SU-DHL-6 (cell line): ENCODE results near the gene CCNC.

ENCODE experiments used
- H2AFZ ChIP-seq: fragments of 200-600 bp; sonication (generic); 2 replicates; pipeline ENCODE4 v1.6.1; 2014; ENCODE audit warnings: low read depth, mild to moderate bottlenecking, moderate library complexity, mixed read lengths, antibody characterized with exemption, low read length; ENCODE audit not compliant: severe bottlenecking
- H3F3A ChIP-seq: fragments of 200-600 bp; shearing (Covaris generic); 2 replicates; pipeline ENCODE4 v1.6.0; 2016; ENCODE audit warnings: antibody characterized with exemption, mild to moderate bottlenecking; ENCODE audit not compliant: insufficient read depth
- H3K27ac ChIP-seq: fragments of 200-600 bp; sonication (generic); 2 replicates; pipeline ENCODE4 v1.5.1; 2016; ENCODE audit warnings: low read depth, mild to moderate bottlenecking, low read length, moderate library complexity, mixed read lengths
- H3K27me3 ChIP-seq: fragments of 200-600 bp; sonication (generic), shearing (Covaris generic); 2 replicates; pipeline ENCODE4 v1.6.0; 2014; ENCODE audit warnings: mild to moderate bottlenecking, low read length
- H3K36me3 ChIP-seq: fragments of 200-600 bp; sonication (generic); 2 replicates; pipeline ENCODE4 v1.6.1; 2014; ENCODE audit warnings: mild to moderate bottlenecking, low read length, mixed read lengths
- H3K4me2 ChIP-seq: fragments of 300-600, 200-600 bp; shearing (Covaris generic), sonication (generic); 2 replicates; pipeline ENCODE4 v1.6.0; 2014; ENCODE audit warnings: low read length, low read depth, mild to moderate bottlenecking; ENCODE audit not compliant: poor library complexity, severe bottlenecking
- H3K4me3 ChIP-seq: fragments of 200-600 bp; sonication (generic); 2 replicates; pipeline ENCODE4 v1.5.1; 2014; ENCODE audit warnings: antibody characterized with exemption, low read length, mild to moderate bottlenecking, mixed read lengths; ENCODE audit not compliant: insufficient read depth, poor library complexity, severe bottlenecking
- H3K79me2 ChIP-seq: fragments of 200-600 bp; sonication (generic); 2 replicates; pipeline ENCODE4 v1.6.1; 2014; ENCODE audit warnings: mild to moderate bottlenecking, low read length, moderate library complexity; ENCODE audit not compliant: insufficient read depth
- H3K9ac ChIP-seq: fragments of 200-600 bp; sonication (generic); 2 replicates; pipeline ENCODE4 v1.7.0; 2014; ENCODE audit warnings: mild to moderate bottlenecking, low read length
- H3K9me2 ChIP-seq: fragments of 200-600 bp; sonication (generic); replicated peaks from 2 replicates; pipeline ENCODE4 v1.6.1; 2014; ENCODE audit warnings: low read length; ENCODE audit not compliant: insufficient read depth
- H3K9me3 ChIP-seq: fragments of 200-600 bp; sonication (generic); 2 replicates; pipeline ENCODE4 v1.6.1; 2014; ENCODE audit warnings: low read length, mixed read lengths; ENCODE audit not compliant: insufficient read depth
- H4K20me1 ChIP-seq: fragments of 200-600 bp; sonication (generic); 2 replicates; pipeline ENCODE4 v1.6.1; 2014; ENCODE audit warnings: low read depth, mild to moderate bottlenecking, antibody characterized with exemption, low read length, moderate library complexity, mixed read lengths
- EZH2phosphoT487 ChIP-seq: fragments of 200-600 bp; sonication (generic), shearing (Covaris generic); conservative IDR thresholded peaks from 2 replicates; pipeline ENCODE4 v1.6.1; 2018; ENCODE audit warnings: mild to moderate bottlenecking, antibody characterized with exemption, low read length, moderate library complexity, mixed read lengths
- TF ChIP-seq, protein P1 (sequence below): fragments of 200-600 bp; sonication (generic); IDR thresholded peaks from one replicate; pipeline ENCODE4 v1.5.1; 2017; ENCODE audit warnings: antibody characterized with exemption, mild to moderate bottlenecking, low read length, moderate library complexity; ENCODE audit not compliant: insufficient read depth, poor library complexity, severe bottlenecking

CCNC gene

GRCh38 chr6:99589290-99589672 lies 20.8 kb upstream of the CCNC start:
- H3K4me3 ChIP-seq: no peak overlapping the region
- H3K79me2 ChIP-seq: no peaks in the 10 kb centered on the region
- TF ChIP-seq, protein P1, sequence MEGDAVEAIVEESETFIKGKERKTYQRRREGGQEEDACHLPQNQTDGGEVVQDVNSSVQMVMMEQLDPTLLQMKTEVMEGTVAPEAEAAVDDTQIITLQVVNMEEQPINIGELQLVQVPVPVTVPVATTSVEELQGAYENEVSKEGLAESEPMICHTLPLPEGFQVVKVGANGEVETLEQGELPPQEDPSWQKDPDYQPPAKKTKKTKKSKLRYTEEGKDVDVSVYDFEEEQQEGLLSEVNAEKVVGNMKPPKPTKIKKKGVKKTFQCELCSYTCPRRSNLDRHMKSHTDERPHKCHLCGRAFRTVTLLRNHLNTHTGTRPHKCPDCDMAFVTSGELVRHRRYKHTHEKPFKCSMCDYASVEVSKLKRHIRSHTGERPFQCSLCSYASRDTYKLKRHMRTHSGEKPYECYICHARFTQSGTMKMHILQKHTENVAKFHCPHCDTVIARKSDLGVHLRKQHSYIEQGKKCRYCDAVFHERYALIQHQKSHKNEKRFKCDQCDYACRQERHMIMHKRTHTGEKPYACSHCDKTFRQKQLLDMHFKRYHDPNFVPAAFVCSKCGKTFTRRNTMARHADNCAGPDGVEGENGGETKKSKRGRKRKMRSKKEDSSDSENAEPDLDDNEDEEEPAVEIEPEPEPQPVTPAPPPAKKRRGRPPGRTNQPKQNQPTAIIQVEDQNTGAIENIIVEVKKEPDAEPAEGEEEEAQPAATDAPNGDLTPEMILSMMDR: no peak
- TF ChIP-seq EZH2phosphoT487: no peak
- H3K27me3 ChIP-seq: no peaks in the 10 kb centered on the region
- no peaks in the 10 kb centered on the region for H3K9me3 ChIP-seq
- H4K20me1 ChIP-seq: no peaks in the 10 kb centered on the region
- H3K36me3 ChIP-seq: no peaks in the 10 kb centered on the region
- H3F3A ChIP-seq: no peaks in the 10 kb centered on the region
- H3K27ac ChIP-seq: no peak overlapping the region
- peak overlapping the region; percentile 45 for H3K4me2 ChIP-seq
- H3K9me2 ChIP-seq: no peaks in the 10 kb centered on the region
- no peak overlapping the region for H2AFZ ChIP-seq
- no peak overlapping the region for H3K9ac ChIP-seq

- Histone ChIP-seq H3K4me3 (no peak overlapping the region), H3K36me3 (no peaks in the 10 kb centered on the region), H3K9ac (peak overlapping the region; percentile 24; the same call in 1 of the 2 replicates), H3K9me2 (no peaks in the 10 kb centered on the region), H3K27me3 (no peaks in the 10 kb centered on the region), H3K79me2 (no peaks in the 10 kb centered on the region), H4K20me1 (no peaks in the 10 kb centered on the region), H3K27ac (no peak overlapping the region), H2AFZ (peak overlapping the region; percentile 77), H3K9me3 (no peaks in the 10 kb centered on the region), H3F3A (no peaks in the 10 kb centered on the region), H3K4me2 (peak overlapping the region; percentile 45)
- TF ChIP-seq EZH2phosphoT487: 0 out of 2 replicates have a peak, but pooled peaks have one; percentile 86
- TF ChIP-seq, protein P1: peak; percentile 15
These were observed 20.3 kb upstream of the CCNC start for GRCh38 chr6:99588618-99589289.

- H3K9me3 ChIP-seq: no peaks in the 10 kb centered on the region
These were observed 19.3 kb upstream of the CCNC start for GRCh38 chr6:99587792-99588191.

More at GRCh38 chr6:99587792-99588191, 19.3 kb upstream of the CCNC start:
- H2AFZ ChIP-seq: no peak overlapping the region
- no peak overlapping the region for H3K9ac ChIP-seq
- no peaks in the 10 kb centered on the region for H3K36me3 ChIP-seq
- no peaks in the 10 kb centered on the region for H3K79me2 ChIP-seq
- H3K9me2 ChIP-seq: no peaks in the 10 kb centered on the region
- H4K20me1 ChIP-seq: no peaks in the 10 kb centered on the region
- no peak overlapping the region for H3K27ac ChIP-seq
- H3K4me2 ChIP-seq: no peak overlapping the region
- no peaks in the 10 kb centered on the region for H3F3A ChIP-seq
- no peak overlapping the region for H3K4me3 ChIP-seq
- H3K27me3 ChIP-seq: no peaks in the 10 kb centered on the region
- TF ChIP-seq, protein P1: no peak
- no peak for TF ChIP-seq EZH2phosphoT487
